Skeletal muscle tissue (tissue), 4 donors: ENCODE results near the gene CREG1. TPM values are rescaled to one million over a fixed set of nuclear protein-coding genes. Genes with fewer than 3 reads are reported as not detected.

Experiments
- H3K27ac ChIP-seq: one replicate; pipeline ENCODE4 v1.7.0; 2013; ENCODE audit warnings: mild to moderate bottlenecking, low read depth, low read length, inconsistent platforms
- H3K27me3 ChIP-seq, 3 donors: one replicate each; pipeline ENCODE4 v1.7.0; 2013; ENCODE audit warnings: low read length in 3 of 3; ENCODE audit not compliant: control insufficient read depth in 3 of 3, insufficient read depth in 3 of 3
- H3K36me3 ChIP-seq, 3 donors: one replicate each; pipeline ENCODE4 v1.7.0; 2013; ENCODE audit warnings: low read length in 3 of 3; ENCODE audit not compliant: control insufficient read depth in 3 of 3, insufficient read depth in 3 of 3
- H3K4me1 ChIP-seq, 3 donors: one replicate each; pipeline ENCODE4 v1.7.0; 2013; ENCODE audit warnings: low read length in 3 of 3, mild to moderate bottlenecking in 3 of 3; ENCODE audit not compliant: control insufficient read depth in 3 of 3, insufficient read depth in 3 of 3
- H3K4me3 ChIP-seq, 3 donors: one replicate each; pipeline ENCODE4 v1.7.0; 2013; ENCODE audit warnings: low read length in 3 of 3
- H3K9ac ChIP-seq, 3 donors: one replicate each; pipeline ENCODE4 v1.7.0; 2013; ENCODE audit warnings: low read length in 3 of 3, mild to moderate bottlenecking in 3 of 3, moderate library complexity in 2 of 3, low read depth in 1 of 3
- H3K9me3 ChIP-seq, 3 donors: one replicate each; pipeline ENCODE4 v1.7.0; 2013; ENCODE audit warnings: low read length in 3 of 3; ENCODE audit not compliant: control insufficient read depth in 3 of 3
- total RNA-seq: library from RNA; depleted of rRNA; stranded (reverse); fragments of >200 nt; gene quantifications from one replicate; pipeline ENCODE4 v1.2.3, GENCODE V29; 2014
- donor health status: Osteomylitis.

The CREG1 gene
- 25.6 TPM for total RNA-seq

DNA sequence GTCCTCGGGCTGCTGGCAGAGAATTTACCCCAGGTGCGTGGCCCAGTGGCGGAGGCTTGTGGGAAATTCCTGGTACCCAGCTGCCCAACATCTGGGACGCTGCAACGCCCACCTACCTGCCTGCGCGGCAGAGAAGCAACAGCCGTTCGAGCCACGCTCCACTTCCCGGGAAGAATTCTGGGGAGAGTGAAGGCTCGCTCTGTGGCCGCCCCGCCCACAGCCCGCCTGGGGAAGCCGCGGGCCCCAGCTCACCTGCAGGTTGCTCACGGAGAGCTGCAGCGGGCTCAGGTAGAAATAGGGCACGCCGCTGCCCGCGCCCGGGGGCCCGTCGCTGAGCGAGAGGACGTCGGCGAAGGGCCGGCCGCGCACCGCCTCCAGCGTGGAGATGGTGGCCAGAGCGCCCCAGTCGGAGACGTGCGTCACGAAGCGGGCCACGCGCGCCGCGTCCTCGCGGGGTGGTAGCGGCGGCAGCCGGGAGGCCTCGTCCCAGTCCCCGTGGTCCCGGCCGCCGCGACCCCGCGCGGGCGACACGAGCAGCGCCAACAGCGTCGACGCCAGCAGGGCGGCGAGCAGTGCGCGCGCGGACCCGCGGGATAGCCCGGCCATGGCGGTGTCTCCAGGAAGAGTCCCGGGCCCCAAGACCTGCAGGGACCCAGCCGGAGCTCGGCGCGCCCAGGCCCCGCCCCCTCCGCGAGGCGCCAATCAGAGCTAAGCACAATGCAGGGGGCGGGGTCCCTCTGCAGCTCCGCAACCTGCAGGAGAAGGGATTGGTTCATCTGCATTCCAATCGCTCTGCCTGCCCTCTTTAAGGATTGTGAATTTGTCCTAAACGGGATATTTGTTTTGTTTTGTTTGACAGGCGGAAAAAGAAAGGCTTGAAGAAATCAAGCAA, at the start of gene CREG1:
Gene CREG1 (minus strand): TSS at position 627 of the 892 bp plus-strand sequence.
- no peaks in the 10 kb centered on the region for H3K27me3 ChIP-seq
- H3K4me1 ChIP-seq, result peaks cover 22 to 40% (median 22%) of the 10 kb centered on the region in 3 donors
- H3K27ac ChIP-seq, result peak within 1 kb of the TSS; percentile 74
- H3K9me3 ChIP-seq, result no peaks in the 10 kb centered on the region
- H3K36me3 ChIP-seq, result no peaks in the 10 kb centered on the region
- H3K4me3 ChIP-seq, result peak within 1 kb of the TSS; percentile 82 to 87 (median 87)
- H3K9ac ChIP-seq, result peak within 1 kb of the TSS; percentile 75 to 89 (median 81)

DNA sequence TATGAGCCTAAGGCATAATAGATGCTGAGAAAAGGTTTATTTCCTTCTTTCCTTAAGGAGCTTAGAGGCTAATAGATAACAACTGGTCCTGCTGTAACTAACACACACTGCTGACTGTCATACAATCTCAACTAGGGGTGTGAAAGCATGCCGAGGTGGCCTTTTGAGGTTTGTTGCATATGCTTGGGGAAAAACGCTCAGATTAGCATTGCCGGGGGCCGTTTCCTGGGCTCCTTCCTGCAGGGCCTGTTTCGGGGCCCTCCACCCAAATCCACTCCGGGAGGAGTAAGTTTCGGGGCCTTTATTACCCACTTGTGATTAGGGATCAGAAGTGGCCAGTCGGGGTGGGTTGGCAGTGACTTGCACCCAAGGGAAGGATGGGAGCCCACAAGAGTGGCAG, 49.3 kb upstream of the CREG1 start:
- Histone ChIP-seq H3K4me3 (no peak overlapping the region), H3K27ac (no peak overlapping the region), H3K9ac (no peak overlapping the region), H3K27me3 (no peaks in the 10 kb centered on the region), H3K36me3 (no peaks in the 10 kb centered on the region), H3K9me3 (no peaks in the 10 kb centered on the region), H3K4me1 (peaks cover 22 to 28% (median 25%) of the 10 kb centered on the region in 3 donors)

DNA sequence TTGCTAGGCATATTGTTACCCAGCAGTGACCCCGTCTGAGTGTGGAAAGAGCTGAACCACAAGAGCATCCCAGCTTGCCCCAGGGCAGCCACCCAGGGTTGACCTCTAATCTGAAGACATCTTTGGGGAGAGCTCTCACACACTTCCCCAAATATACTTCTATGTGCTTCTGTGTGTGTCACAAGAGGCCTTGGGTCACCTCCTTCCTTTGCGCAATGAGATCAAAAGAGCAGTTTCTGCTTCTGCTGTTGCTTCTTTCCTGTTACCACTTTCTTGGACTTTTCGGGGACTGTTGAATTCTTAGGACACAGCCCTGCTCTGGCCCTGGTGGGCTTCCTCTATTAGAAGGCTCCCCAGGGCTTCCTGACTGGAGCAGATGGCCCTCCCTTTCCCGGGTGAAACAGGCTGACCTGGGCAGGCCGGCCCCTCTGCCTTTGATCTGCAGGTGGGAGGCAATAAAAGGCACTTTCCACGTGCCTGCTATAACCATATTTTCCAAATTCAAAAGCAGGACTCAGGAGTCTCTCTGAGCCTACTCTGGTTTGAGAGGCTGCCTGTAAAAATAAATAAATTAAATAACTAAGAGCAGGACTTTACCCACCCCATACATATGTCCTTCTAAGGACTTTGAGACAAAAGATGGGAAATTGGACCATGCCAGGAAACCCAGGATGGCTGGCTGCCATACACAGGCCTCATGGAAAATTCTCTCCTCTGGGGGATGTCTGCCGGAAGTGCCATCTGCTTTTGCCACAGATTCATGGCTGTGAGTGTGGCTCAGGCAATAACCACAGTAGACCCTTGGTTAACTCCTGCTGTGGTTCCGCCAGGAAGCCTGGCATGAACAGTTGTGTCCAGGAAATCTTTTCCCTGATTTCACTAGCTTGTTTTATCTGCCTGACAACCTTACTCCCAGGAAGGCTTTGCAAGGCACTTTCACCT, 48.2 kb upstream of the CREG1 start:
- H3K9me3 ChIP-seq, result no peaks in the 10 kb centered on the region
- no peaks in the 10 kb centered on the region for H3K36me3 ChIP-seq
- H3K27me3 ChIP-seq, result no peaks in the 10 kb centered on the region
- peak overlapping the region; percentile 73 for H3K27ac ChIP-seq
- H3K4me3 ChIP-seq, result no peak overlapping the region
- H3K4me1 ChIP-seq, result peaks cover 22 to 28% (median 25%) of the 10 kb centered on the region in 3 donors
- peak overlapping the region; percentile 45 to 59 (median 47) for H3K9ac ChIP-seq

DNA sequence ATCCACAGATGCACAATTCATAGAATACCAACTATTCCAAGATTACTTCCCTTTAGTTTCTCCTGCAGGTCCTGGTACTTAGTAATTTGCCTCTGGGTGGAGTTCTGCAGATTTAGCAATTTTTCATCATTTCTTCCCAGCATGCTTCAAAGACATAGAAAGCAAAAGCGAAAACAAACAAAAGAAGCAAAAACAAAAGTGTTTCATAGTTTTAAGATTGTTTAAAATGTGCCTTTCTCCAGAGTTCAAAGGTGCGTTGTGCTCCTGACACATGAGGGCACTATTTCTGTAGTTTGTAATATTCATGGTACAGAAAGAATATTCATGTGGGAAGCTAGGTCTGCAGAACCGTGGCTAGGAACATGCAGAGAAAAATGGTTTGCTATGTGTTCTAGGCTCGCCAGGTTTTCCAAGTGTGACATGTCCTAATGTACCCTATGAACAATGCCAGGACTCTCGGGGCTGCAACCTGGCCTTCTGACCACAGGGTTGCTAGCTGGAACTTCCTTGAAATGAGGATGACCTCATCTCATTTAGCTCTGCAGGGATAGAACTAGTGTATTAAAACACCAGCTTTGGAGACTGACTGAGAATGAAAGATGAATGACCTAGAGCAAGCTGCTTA, 46.5 kb upstream of the CREG1 start:
- peaks cover 22 to 28% (median 25%) of the 10 kb centered on the region in 3 donors for H3K4me1 ChIP-seq
- H3K27ac ChIP-seq, result peak overlapping the region; percentile 73
- H3K9ac ChIP-seq, result peak overlapping the region in 1 of 3 donors; percentile 42
- no peaks in the 10 kb centered on the region for H3K36me3 ChIP-seq
- no peaks in the 10 kb centered on the region for H3K9me3 ChIP-seq
- peak overlapping the region in 1 of 3 donors; percentile 25 for H3K4me3 ChIP-seq
- no peaks in the 10 kb centered on the region for H3K27me3 ChIP-seq

DNA sequence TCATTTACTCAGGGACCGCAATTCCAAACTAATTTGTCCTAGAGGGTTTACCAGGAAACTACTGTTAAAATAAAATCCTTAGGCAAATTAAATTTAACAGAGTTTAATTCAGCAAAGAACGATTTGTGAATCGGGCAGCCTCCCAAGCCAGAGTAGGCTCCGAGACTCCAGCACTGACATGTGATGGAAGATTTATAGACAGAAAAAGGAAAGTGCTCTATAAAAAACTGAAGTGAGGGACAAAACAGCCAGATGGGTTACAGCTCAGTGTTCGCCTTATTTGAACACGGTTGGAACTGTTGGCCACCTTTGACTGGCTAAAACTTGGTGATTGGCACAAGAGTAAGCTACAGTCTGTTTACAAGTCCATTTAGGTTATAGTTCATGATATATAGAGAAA, 41.3 kb upstream of the CREG1 start:
- H3K9ac ChIP-seq, result no peak overlapping the region
- H3K36me3 ChIP-seq, result no peaks in the 10 kb centered on the region
- no peaks in the 10 kb centered on the region for H3K27me3 ChIP-seq
- H3K9me3 ChIP-seq, result no peaks in the 10 kb centered on the region
- no peak overlapping the region for H3K4me3 ChIP-seq
- H3K4me1 ChIP-seq, result peaks cover 0 to 1% (median 0%) of the 10 kb centered on the region in 3 donors
- H3K27ac ChIP-seq, result no peak overlapping the region

DNA sequence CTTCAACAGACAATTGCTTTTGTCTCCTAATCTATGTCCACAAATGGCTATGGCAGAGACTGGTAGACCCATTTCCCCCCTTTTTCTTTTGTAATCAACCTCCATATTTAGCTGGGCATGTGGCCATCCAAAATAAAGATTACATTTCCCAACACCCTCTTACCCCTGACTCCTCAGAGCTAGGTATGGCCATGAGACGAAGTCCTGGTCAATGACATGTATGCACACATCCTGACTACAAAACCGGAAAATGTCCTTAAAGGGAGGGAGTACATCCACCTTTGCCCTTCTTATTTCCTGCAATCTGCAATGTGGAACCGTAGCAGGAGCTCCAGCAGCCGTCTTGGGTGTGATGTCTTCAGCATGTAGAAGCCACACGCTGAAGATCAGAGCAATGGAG, 40.3 kb upstream of the CREG1 start:
- Histone ChIP-seq H3K36me3 (no peaks in the 10 kb centered on the region), H3K9me3 (no peaks in the 10 kb centered on the region), H3K9ac (no peak overlapping the region), H3K4me1 (no peaks in the 10 kb centered on the region), H3K27ac (no peak overlapping the region), H3K27me3 (no peaks in the 10 kb centered on the region), H3K4me3 (no peak overlapping the region)

DNA sequence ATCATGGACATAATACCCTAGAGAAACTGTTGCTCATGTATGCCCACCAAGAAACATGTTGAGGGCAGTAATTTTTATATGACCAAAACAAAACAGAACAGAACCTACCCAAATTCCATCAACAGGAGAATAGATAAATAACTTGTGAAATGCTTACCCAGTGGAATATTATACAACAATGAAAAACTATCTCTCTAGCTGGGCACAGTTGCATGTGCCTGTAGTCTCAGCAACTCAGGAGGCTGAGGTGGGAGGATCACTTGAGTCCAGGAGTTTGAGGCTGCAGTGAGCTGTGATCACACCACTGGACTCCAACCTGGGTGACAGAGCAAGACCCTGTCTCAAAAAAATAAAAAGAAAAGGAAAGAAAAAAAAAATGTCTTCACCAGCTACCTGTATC, 38.9 kb upstream of the CREG1 start:
- no peaks in the 10 kb centered on the region for H3K9me3 ChIP-seq
- H3K27ac ChIP-seq, result no peak overlapping the region
- no peaks in the 10 kb centered on the region for H3K27me3 ChIP-seq
- H3K9ac ChIP-seq, result no peak overlapping the region
- no peaks in the 10 kb centered on the region for H3K4me1 ChIP-seq
- no peak overlapping the region for H3K4me3 ChIP-seq
- no peaks in the 10 kb centered on the region for H3K36me3 ChIP-seq

DNA sequence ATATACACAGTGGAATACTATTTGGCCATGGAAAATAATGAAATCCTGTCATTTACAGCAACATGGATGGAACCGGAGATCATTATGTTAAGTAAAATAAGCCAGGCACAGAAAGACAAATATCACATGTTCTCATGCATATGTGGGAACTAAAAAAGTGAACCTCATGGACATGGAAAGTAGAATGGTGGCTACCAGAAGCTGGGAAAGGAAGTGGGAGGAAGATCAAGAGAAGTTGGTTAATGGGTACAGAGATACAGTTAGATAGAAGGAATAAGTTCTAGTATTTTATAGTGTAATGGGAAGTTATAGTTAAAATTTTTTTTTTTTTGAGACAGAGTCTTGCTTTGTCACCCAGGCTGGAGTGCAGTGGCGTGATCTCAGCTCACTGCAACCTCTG, 34.8 kb upstream of the CREG1 start:
- H3K27ac ChIP-seq, result no peak overlapping the region
- H3K4me3 ChIP-seq, result no peak overlapping the region
- no peaks in the 10 kb centered on the region for H3K9me3 ChIP-seq
- H3K4me1 ChIP-seq, result no peaks in the 10 kb centered on the region
- no peak overlapping the region for H3K9ac ChIP-seq
- H3K36me3 ChIP-seq, result no peaks in the 10 kb centered on the region
- no peaks in the 10 kb centered on the region for H3K27me3 ChIP-seq

DNA sequence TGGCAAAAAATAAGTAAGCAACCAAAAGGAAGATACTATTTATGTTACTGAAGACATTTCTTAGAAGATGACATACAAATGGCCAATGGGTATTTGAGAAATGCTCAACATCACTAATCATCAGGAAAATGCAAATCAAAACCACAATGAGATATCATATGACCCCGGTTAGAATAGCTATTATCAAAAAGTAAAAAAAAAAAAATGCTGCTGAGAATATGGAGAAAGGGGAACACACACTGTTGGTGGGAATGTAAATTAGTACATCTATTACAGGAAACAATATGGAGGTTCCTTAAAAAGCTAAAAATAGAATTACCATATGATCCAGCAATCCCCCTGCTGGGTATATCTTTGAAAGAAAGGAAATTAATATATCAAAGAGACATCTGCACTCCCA, 34.3 kb upstream of the CREG1 start:
- H3K4me3 ChIP-seq, result no peak overlapping the region
- H3K27ac ChIP-seq, result no peak overlapping the region
- H3K4me1 ChIP-seq, result no peaks in the 10 kb centered on the region
- H3K9me3 ChIP-seq, result no peaks in the 10 kb centered on the region
- no peak overlapping the region for H3K9ac ChIP-seq
- H3K36me3 ChIP-seq, result no peaks in the 10 kb centered on the region
- no peaks in the 10 kb centered on the region for H3K27me3 ChIP-seq
